Hematopoietic multipotent progenitor cell treated with erythropoietin and hydrocortisone succinate and interleukin-3 and kit ligand, for 15 days (in vitro differentiated cells): ENCODE measurements around the gene UGT1A6.

ENCODE experiments used
- DNase-seq: peaks from one replicate; pipeline ENCODE4 v3.0.0-alpha.2; 2015; ENCODE audit warnings: low spot score

The UGT1A6 gene

GRCh38 chr2:233768076-233768475 lies 75.4 kb downstream of the UGT1A6 start:
- no peak for DNase-seq

- DNase-seq: no peak
Measured at GRCh38 chr2:233769260-233769659, 76.6 kb downstream of the UGT1A6 start.

GRCh38 chr2:233772153-233772552 lies 79.5 kb downstream of the UGT1A6 start:
- DNase-seq: no peak

GRCh38 chr2:233772583-233772982 lies 79.9 kb downstream of the UGT1A6 start:
- no peak for DNase-seq

- no peak for DNase-seq
Measured at GRCh38 chr2:233773854-233774253, 81.2 kb downstream of the UGT1A6 start.

- DNase-seq: no peak
Measured at GRCh38 chr2:233775414-233775813, 82.7 kb downstream of the UGT1A6 start.

GRCh38 chr2:233778030-233778429 lies 85.3 kb downstream of the UGT1A6 start, which contains the start of gene MROH2A:
Gene MROH2A, plus strand, starts transcription at chr2:233778330. Its CDS starts 1,029 bp downstream, at chr2:233779359.
- DNase-seq: no peak

GRCh38 chr2:233779722-233780121 lies 87.0 kb downstream of the UGT1A6 start:
- no peak for DNase-seq

- DNase-seq: no peak
Measured at GRCh38 chr2:233780771-233781170, 88.1 kb downstream of the UGT1A6 start.

GRCh38 chr2:233789554-233789953 lies 96.9 kb downstream of the UGT1A6 start:
- no peak for DNase-seq

GRCh38 chr2:233791151-233791882 lies 98.6 kb downstream of the UGT1A6 start:
- no peak for DNase-seq

GRCh38 chr2:233791883-233792329 lies 99.2 kb downstream of the UGT1A6 start:
- DNase-seq: no peak

GRCh38 chr2:233792720-233793119 lies 100.0 kb downstream of the UGT1A6 start:
- no peak for DNase-seq

- DNase-seq: no peak
Measured at GRCh38 chr2:233793465-233794127, 100.9 kb downstream of the UGT1A6 start.

- no peak for DNase-seq
Measured at GRCh38 chr2:233794128-233794658, 101.5 kb downstream of the UGT1A6 start.

GRCh38 chr2:233795735-233796171 lies 103.1 kb downstream of the UGT1A6 start:
- no peak for DNase-seq

GRCh38 chr2:233796254-233796653 lies 103.6 kb downstream of the UGT1A6 start:
- DNase-seq: no peak

- no peak for DNase-seq
Measured at GRCh38 chr2:233798335-233799086, 105.8 kb downstream of the UGT1A6 start.

- no peak for DNase-seq
Measured at GRCh38 chr2:233799087-233799665, 106.5 kb downstream of the UGT1A6 start.

- DNase-seq: no peak
Measured at GRCh38 chr2:233799716-233800115, 107.0 kb downstream of the UGT1A6 start.

- no peak for DNase-seq
Measured at GRCh38 chr2:233800208-233800607, 107.5 kb downstream of the UGT1A6 start.
